GM23338 (cell line): ENCODE results near the gene ERO1B. TPM values are rescaled to one million over a fixed set of nuclear protein-coding genes. Genes with fewer than 3 reads are reported as not detected.

Source experiments
- ATAC-seq: fragments of 200-7000 bp; cut with Tn5 transposase; 3 replicates; pipeline ENCODE4 v1.9.1; 2020
- DNase-seq: peaks from one replicate; pipeline ENCODE4 v3.0.0-alpha.2; 2015; ENCODE audit warnings: low spot score
- H2AFZ ChIP-seq: fragments of 200-600 bp; sonication (generic); 2 replicates; pipeline ENCODE4 v1.8.0; 2016; ENCODE audit warnings: antibody characterized with exemption, mild to moderate bottlenecking, moderate library complexity
- H3F3A ChIP-seq: fragments of 200-600 bp; sonication (generic); replicated peaks from 2 replicates; pipeline ENCODE4 v1.8.0; 2017; ENCODE audit warnings: antibody characterized with exemption, mixed run types, low read depth
- H3K27ac ChIP-seq: fragments of 200-600 bp; sonication (generic); 2 replicates; pipeline ENCODE4 v1.6.1; 2016; ENCODE audit warnings: low read depth
- H3K27me3 ChIP-seq: fragments of 200-600 bp; sonication (generic); 2 replicates; pipeline ENCODE4 v1.8.0; 2016; ENCODE audit warnings: mild to moderate bottlenecking, mixed run types, moderate library complexity; ENCODE audit not compliant: insufficient read depth
- H3K36me3 ChIP-seq: fragments of 200-600 bp; sonication (generic); 2 replicates; pipeline ENCODE4 v1.8.0; 2016; ENCODE audit warnings: mild to moderate bottlenecking; ENCODE audit not compliant: insufficient read depth
- H3K4me1 ChIP-seq: fragments of 200-600 bp; sonication (generic); 2 replicates; pipeline ENCODE4 v1.8.0; 2016; ENCODE audit warnings: mild to moderate bottlenecking, moderate library complexity; ENCODE audit not compliant: insufficient read depth
- H3K4me2 ChIP-seq: fragments of 200-600 bp; sonication (generic); 2 replicates; pipeline ENCODE4 v1.7.1; 2017; ENCODE audit warnings: mixed run types
- H3K4me3 ChIP-seq: fragments of 200-600 bp; sonication (generic); 2 replicates; pipeline ENCODE4 v1.6.1; 2016; ENCODE audit warnings: mixed run types
- H3K79me2 ChIP-seq: fragments of 200-600 bp; sonication (generic); replicated peaks from 2 replicates; pipeline ENCODE4 v1.8.0; 2017; ENCODE audit warnings: mild to moderate bottlenecking; ENCODE audit not compliant: insufficient read depth
- H3K9me2 ChIP-seq: fragments of 200-600 bp; sonication (generic); 2 replicates; pipeline ENCODE4 v1.8.0; 2017; ENCODE audit not compliant: insufficient read depth
- H4K20me1 ChIP-seq: fragments of 200-600 bp; sonication (generic); replicated peaks from 2 replicates; pipeline ENCODE4 v1.8.0; 2017; ENCODE audit warnings: mild to moderate bottlenecking; ENCODE audit not compliant: insufficient read depth
- H3K27ac Mint-ChIP-seq: 2 replicates; pipeline ENCODE4 v1.8.0; 2020; ENCODE audit warnings: inconsistent platforms, mild to moderate bottlenecking, moderate library complexity, mixed read lengths
- H3K27me3 Mint-ChIP-seq: 3 replicates; pipeline ENCODE4 v1.8.0; 2022; ENCODE audit warnings: low read depth, mild to moderate bottlenecking, moderate library complexity, mixed read lengths, inconsistent platforms; ENCODE audit not compliant: insufficient read depth, poor library complexity
- H3K36me3 Mint-ChIP-seq: 3 replicates; pipeline ENCODE4 v1.8.0; 2021; ENCODE audit warnings: low read depth, mild to moderate bottlenecking, inconsistent platforms, moderate library complexity, mixed read lengths
- H3K4me1 Mint-ChIP-seq: 3 replicates; pipeline ENCODE4 v1.8.0; 2020; ENCODE audit warnings: mild to moderate bottlenecking, inconsistent platforms, mixed read lengths
- H3K4me3 Mint-ChIP-seq: 3 replicates; pipeline ENCODE4 v1.8.0; 2021; ENCODE audit warnings: moderate library complexity, mild to moderate bottlenecking, inconsistent platforms, mixed read lengths
- H3K9me3 Mint-ChIP-seq: 3 replicates; pipeline ENCODE4 v1.8.0; 2020; ENCODE audit warnings: moderate library complexity, mild to moderate bottlenecking, inconsistent platforms, mixed read lengths
- CREB1 ChIP-seq: fragments of 250-450 bp; sonication (Bioruptor Pico); IDR thresholded peaks from 2 replicates; pipeline ENCODE4 v1.5.0; 2020; ENCODE audit warnings: low read depth, mild to moderate bottlenecking, moderate library complexity
- CTCF ChIP-seq, 2 experiments: fragments of 200-600 bp in 1 of 2; sonication (generic) in 1 of 2; conservative IDR thresholded peaks; 2 replicates each; pipeline versions ENCODE4 v1.5.1 to v1.6.1; 2016 to 2017; ENCODE audit warnings: antibody characterized with exemption in 2 of 2, low read depth in 2 of 2, mild to moderate bottlenecking in 2 of 2, moderate library complexity in 1 of 2
- ETS1 ChIP-seq: IDR thresholded peaks from 2 replicates; pipeline ENCODE4 v1.6.1; 2016; ENCODE audit warnings: antibody characterized with exemption
- EZH2 ChIP-seq: fragments of 200-600 bp; sonication (generic); IDR thresholded peaks from one replicate; pipeline ENCODE4 v1.8.0; 2017; ENCODE audit warnings: antibody characterized with exemption, mild to moderate bottlenecking, low read depth; ENCODE audit not compliant: unreplicated experiment
- EZH2phosphoT487 ChIP-seq: fragments of 200-600 bp; sonication (generic); IDR thresholded peaks from one replicate; pipeline ENCODE4 v1.8.1; 2018; ENCODE audit warnings: antibody characterized with exemption; ENCODE audit not compliant: unreplicated experiment
- JUNB ChIP-seq: IDR thresholded peaks from one replicate; pipeline ENCODE4 v1.6.1; 2016; ENCODE audit warnings: antibody characterized with exemption; ENCODE audit not compliant: unreplicated experiment
- NANOG ChIP-seq: IDR thresholded peaks from 2 replicates; pipeline ENCODE4 v1.6.1; 2016; ENCODE audit warnings: antibody characterized with exemption, borderline replicate concordance
- POLR2AphosphoS5 ChIP-seq: IDR thresholded peaks from 2 replicates; pipeline ENCODE4 v1.6.1; 2016; ENCODE audit warnings: antibody characterized with exemption, low read depth
- REST ChIP-seq: IDR thresholded peaks from one replicate; pipeline ENCODE4 v1.6.1; 2018; ENCODE audit warnings: antibody characterized with exemption; ENCODE audit not compliant: unreplicated experiment
- STAT1 ChIP-seq: IDR thresholded peaks from one replicate; pipeline ENCODE4 v1.6.1; 2016; ENCODE audit warnings: antibody characterized with exemption; ENCODE audit not compliant: unreplicated experiment
- ZNF114 ChIP-seq: fragments of 250-450 bp; sonication (Bioruptor Pico); IDR thresholded peaks from 2 replicates; pipeline ENCODE4 v1.5.0; 2020; ENCODE audit warnings: mild to moderate bottlenecking, moderate library complexity
- ZNF331 ChIP-seq: fragments of 250-450 bp; sonication (Bioruptor Pico); IDR thresholded peaks from 2 replicates; pipeline ENCODE4 v1.5.0; 2020; ENCODE audit warnings: low read depth, mild to moderate bottlenecking, moderate library complexity
- ZNF462 ChIP-seq: fragments of 250-450 bp; sonication (Bioruptor Pico); IDR thresholded peaks from 2 replicates; pipeline ENCODE4 v1.5.0; 2020; ENCODE audit warnings: mild to moderate bottlenecking, moderate library complexity
- polyA plus RNA-seq: library from polyadenylated mRNA; unstranded; fragments of >200 nt; fragmentation: Nextera tagmentation; extraction: Ambion mirVana; gene quantifications from 2 replicates; pipeline ENCODE4 v1.2.1, GENCODE V29; 2016
- total RNA-seq: library from RNA; depleted of rRNA; stranded (reverse); fragments of >200 nt; shearing (Covaris generic); gene quantifications from 2 replicates; pipeline ENCODE4 v1.2.3, GENCODE V29; 2014

Gene ERO1B
- total and polyA plus RNA-seq, 2 experiments from 2014 or later: 2.4 to 3.6 TPM

- Histone ChIP-seq H2AFZ (no peak overlapping the region), H3K36me3 (no peaks in the 10 kb centered on the region), H4K20me1 (no peaks in the 10 kb centered on the region), H3F3A (no peaks in the 10 kb centered on the region), H3K79me2 (no peaks in the 10 kb centered on the region), H3K27ac (no peak overlapping the region), H3K4me3 (no peak overlapping the region), H3K9me2 (no peaks in the 10 kb centered on the region), H3K27me3 (peaks cover 3% of the 10 kb centered on the region), H3K4me2 (no peak overlapping the region), H3K4me1 (peaks cover under 1% of the 10 kb centered on the region; the same call in 1 of the 2 replicates)
- DNase-seq: no peak
- Mint-ChIP-seq H3K36me3 (no peaks in the 10 kb centered on the region), H3K4me1 (no peaks in the 10 kb centered on the region), H3K27me3 (no peaks in the 10 kb centered on the region), H3K27ac (no peak overlapping the region), H3K4me3 (no peak overlapping the region), H3K9me3 (no peaks in the 10 kb centered on the region)
- ATAC-seq: no peak
- TF ChIP-seq ZNF462 (CRISPR knock-in tag): no peak
- no peak for TF ChIP-seq EZH2
- TF ChIP-seq POLR2AphosphoS5: no peak
- no peak for TF ChIP-seq ZNF114 (CRISPR knock-in tag)
- no peak for TF ChIP-seq ETS1
- TF ChIP-seq CREB1: no peak
- TF ChIP-seq ZNF331 (CRISPR knock-in tag): no peak
- TF ChIP-seq REST: no peak
- TF ChIP-seq NANOG: no peak
- no peak for TF ChIP-seq STAT1
- no peak for TF ChIP-seq EZH2phosphoT487
- no peak for TF ChIP-seq CTCF (conservative IDR thresholded peaks at IDR 0.05; ENCODE audit: low read depth in 2 of 2)
- TF ChIP-seq JUNB: no peak
These were observed 6.7 kb downstream of the ERO1B start for GRCh38 chr1:236275061-236275460.
